GM21786 (cell line): Measurements from ENCODE around the gene PMPCA.

Experiments
- ATAC-seq: cut with Tn5 transposase; IDR thresholded peaks from one replicate; pipeline ENCODE4 v1.9.1; 2021; ENCODE audit not compliant: unreplicated experiment

The PMPCA gene

GRCh38 chr9:136433849-136434579, 23.6 kb downstream of the PMPCA start:
- ATAC-seq: no peak

DNA sequence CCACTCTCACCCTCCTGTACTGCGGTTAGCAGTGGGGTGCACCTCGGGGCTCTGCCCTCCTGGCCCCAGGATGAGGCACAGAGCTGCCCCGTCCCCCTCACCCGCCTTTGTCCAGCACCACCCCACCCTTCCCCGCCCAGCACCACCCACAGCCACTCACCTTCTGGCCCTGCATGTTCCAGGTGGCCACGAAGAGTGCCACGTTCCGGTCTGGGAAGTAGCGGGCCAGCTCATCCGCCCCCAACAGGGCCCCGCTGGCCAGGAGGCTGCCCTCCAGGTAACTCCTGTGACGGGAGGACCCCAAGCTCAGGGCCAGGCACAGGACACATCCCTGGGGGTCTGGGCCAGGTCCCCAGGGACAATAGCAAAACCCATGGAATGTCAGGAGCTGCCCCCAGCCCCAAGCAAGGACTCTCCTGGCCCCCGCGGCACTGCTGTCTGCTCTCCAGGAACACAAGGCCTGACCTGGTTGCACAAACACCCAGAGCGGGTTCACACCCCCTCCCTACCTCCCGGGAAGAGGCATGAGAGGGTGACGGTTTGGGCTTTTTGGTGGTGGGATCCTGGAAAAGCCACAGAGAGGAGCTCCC, 24.2 kb downstream of the PMPCA start:
- ATAC-seq: no peak

- ATAC-seq: no peak
These were observed 25.7 kb downstream of the PMPCA start for GRCh38 chr9:136436055-136436634.

DNA sequence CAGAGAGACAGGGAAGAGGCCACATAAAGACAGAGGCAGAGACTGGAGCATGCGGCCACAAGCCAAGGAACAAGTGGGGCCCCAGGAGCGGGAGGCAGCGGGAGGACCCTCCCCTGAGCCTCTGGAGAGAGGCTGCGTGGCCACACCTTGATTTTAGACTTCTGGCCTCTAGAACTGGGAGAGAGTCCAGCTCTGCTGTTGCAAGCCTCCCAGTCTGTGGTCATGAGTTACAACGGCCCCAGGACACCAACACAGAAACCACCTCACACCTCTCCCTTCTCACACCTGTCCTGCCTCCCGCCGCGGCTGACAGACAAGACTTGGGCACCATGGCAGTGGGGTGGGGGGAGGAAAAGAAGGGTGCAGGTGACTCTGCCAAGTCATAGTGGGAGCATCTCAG, 27.0 kb downstream of the PMPCA start:
- no peak for ATAC-seq

- ATAC-seq: no peak
These were observed 27.5 kb downstream of the PMPCA start for GRCh38 chr9:136437839-136438547.

GRCh38 chr9:136438548-136439480, 28.4 kb downstream of the PMPCA start:
- peak; percentile 46 for ATAC-seq

- peak; percentile 44 for ATAC-seq
These were observed 29.3 kb downstream of the PMPCA start, which contains the start of gene INPP5E for GRCh38 chr9:136439481-136440408. Gene INPP5E (minus strand): TSS chr9:136439845. CDS start chr9:136439419, 426 bp downstream.

- no peak for ATAC-seq
These were observed 30.8 kb downstream of the PMPCA start for GRCh38 chr9:136441191-136441680.

- no peak for ATAC-seq
These were observed 31.3 kb downstream of the PMPCA start for GRCh38 chr9:136441681-136442245.

DNA sequence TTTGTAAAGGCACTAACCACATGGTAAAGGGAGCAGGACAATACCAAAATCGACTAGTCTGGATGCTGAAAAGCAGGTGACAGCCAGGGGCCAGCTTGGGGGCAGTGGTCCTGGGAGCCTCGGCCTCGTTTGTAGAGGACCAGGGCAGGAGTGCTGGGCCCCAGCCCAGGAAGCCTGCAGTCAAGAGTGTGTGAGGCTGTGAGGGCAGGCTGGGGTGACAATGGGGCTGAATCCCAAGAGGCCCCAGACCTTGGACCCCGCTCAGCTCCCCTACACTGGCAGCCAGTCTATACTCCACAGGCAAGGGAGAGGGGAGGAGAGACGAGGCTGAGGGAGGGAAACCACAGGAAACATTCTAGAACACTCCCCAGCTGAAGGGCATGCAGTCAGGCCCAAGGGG, 31.8 kb downstream of the PMPCA start:
- no peak for ATAC-seq

DNA sequence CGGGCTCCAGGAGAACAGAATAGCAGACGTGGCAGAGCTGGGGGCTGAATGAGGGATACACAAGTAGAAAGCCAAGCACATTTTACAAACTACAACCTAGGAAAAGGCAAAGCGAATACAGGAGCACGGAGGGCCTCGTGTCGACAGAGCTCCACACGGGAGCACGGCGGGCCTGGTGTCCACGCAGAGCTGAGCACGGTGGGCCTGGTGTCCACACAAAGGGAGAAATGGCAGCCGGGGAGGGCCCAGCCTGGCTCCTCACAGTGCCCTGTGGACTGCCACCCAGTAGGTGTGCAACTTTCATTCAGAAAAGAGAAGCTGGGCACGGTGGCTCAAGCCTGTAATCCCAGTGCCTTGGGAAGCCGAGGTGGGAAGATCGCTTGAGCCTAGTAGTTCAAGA, 32.6 kb downstream of the PMPCA start:
- ATAC-seq: no peak

GRCh38 chr9:136443687-136444086, 33.2 kb downstream of the PMPCA start:
- ATAC-seq: no peak

DNA sequence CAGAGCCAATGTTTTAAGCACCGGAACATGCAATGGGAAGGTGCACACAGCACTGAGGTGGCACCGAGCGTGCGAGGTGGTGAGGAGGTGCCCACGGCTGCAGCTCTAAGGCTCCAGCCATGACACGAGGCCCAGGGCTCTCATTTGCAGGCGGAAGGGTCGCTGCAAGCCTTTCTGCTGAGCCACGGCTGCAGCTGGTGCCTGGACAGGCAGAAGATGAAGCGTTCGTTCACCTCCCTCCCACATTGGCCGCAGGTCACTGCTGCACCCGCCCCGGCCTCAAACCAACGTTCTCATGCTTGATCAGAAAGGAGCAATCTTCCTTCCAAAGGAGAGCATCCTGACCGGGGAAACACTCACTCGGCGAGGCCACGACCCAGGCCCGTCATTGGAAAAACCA, 33.6 kb downstream of the PMPCA start:
- ATAC-seq: no peak

- ATAC-seq: no peak
These were observed 35.3 kb downstream of the PMPCA start for GRCh38 chr9:136445799-136446198.

GRCh38 chr9:136447173-136447778, 36.8 kb downstream of the PMPCA start:
- no peak for ATAC-seq

GRCh38 chr9:136448655-136449054, 38.2 kb downstream of the PMPCA start:
- ATAC-seq: no peak

- ATAC-seq: no peak
These were observed 40.9 kb downstream of the PMPCA start for GRCh38 chr9:136451221-136451877.

DNA sequence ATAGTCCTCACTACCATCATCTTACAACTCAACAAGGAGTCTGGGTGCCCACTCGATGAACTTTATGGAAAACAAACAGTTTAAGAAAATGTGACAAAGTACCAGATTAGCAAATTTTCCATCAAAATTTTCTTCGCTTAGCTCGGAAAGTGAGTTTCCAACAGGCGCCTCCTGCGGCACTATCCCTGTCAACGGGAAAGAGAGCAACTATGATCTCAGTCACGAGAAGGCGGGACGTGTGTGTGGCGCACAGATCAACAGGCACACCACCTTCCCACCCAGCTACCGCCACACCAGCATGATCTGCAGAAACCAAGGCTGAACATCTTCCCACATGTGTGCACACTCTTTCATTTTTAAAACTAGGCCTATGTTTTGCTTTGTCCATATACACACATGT, 42.9 kb downstream of the PMPCA start:
- ATAC-seq: no peak
